ENCODE data around the gene MTM1.

The MTM1 gene
- total RNA-seq, result 46.8 to 50.6 reads per million in 2 donors

DNA sequence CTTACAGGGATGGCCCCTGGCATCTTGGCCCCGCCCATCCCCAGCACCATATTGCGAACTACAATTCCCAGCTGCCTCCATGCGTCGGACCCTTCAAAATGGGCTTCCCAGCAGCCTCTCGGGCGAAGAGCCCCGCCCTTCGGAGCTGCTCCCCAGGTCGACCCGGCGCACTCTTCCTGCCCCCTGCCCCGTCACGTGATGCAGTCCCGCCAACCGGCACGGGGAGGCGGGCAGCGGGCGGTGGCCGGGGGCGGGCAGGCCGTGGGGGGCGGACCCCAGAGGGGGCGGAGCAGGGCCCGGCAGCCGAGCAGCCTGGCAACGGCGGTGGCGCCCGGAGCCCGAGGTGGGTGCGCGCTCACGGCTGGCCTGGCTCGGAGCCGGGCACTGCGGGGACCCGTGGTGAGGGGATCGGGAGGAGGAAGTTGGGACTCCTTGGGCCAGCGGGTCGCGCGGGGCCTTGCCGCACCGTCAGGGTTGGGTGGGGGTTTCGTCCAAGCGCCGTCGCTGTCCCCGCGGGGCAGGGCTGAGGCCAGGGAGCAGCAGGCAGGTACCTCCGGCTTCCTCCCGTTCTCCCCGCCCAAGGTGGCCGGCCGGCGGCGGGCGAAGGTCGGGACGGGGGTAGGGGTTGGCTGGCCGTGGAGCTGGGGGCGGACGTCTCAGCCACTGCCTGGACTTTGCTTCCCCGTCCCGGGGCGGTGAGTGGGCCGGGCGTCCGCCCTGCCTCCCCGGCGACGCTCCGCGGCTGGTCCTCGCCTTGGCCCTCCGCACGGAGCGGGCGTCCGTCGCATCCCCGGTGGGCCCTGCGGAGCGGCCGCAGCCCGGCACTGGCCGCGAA, at the start of gene MTM1:
MTM1 (plus strand) TSS at position 302 of the 835 bp plus-strand sequence. CDS start 23,994 bp downstream, outside the sequence.
- peak; percentile 82 for DNase-seq

GRCh38 chrX:150522494-150522893, 45.9 kb upstream of the MTM1 start:
- DNase-seq, result no peak

DNA sequence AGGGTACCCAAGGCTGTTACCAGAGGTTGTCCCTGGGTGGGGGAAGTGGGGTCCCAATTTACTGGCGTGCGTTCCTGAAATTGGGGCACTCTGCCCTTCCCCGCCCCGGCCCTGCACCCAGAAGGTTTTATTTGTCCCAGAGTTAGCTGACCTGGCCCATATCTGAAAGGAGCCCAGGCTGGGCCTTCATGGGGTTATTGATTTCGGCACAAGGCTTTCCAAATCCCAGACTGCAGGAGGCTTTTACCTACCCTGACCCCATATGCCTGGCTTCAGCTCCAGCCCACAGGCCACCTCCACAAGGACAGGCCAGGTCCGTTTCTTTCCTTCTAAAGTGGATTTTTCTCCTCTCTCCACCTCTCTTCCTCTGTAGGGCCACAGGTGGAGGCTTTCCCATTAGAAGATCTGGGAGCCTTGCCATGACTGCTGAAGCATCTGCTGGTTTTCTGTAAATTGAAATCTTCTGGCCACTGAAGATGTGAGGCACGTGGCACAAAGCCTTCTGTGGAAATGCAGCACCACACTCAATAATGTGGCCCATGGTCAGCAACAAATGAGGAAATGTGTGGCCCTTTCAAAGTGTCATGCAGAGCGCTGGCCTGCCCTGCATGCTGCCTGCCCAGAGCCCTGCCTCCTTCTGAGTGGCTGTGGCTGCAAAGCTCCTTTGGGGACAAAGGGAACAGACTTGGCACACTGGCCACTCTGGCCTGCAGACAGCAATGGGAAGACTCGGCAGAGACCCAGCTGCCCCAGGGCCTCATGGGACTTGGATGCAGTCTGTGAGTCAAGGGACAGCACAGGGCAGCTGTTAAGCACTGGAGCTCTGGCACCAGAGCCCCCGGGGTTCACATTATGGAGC, 43.1 kb upstream of the MTM1 start:
- no peak for DNase-seq

- DNase-seq, result no peak
These were observed 41.7 kb upstream of the MTM1 start for GRCh38 chrX:150526692-150527091.

- no peak for DNase-seq
These were observed 41.3 kb upstream of the MTM1 start for GRCh38 chrX:150527108-150527507.

DNA sequence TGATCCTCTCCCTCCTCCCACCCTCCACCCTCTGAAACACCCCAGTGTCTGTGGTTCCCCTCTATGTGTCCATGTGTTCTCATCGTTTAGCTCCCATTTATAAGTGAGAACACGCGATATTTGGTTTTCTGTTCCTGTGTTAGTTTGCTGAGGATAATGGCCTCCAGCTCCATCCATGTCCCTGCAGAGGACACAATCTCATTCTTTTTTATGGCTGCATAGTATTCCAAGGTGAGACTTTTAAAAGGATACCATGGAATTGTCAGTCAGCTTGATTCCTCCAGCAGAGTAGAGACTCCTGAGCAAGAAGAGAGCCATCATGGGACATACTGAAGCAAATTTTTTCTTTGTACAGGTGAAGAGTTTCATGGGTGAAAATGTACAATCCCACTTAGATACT, 38.8 kb upstream of the MTM1 start:
- no peak for DNase-seq

GRCh38 chrX:150530821-150531220, 37.6 kb upstream of the MTM1 start:
- no peak for DNase-seq

GRCh38 chrX:150531467-150531866, 37.0 kb upstream of the MTM1 start:
- no peak for DNase-seq

DNA sequence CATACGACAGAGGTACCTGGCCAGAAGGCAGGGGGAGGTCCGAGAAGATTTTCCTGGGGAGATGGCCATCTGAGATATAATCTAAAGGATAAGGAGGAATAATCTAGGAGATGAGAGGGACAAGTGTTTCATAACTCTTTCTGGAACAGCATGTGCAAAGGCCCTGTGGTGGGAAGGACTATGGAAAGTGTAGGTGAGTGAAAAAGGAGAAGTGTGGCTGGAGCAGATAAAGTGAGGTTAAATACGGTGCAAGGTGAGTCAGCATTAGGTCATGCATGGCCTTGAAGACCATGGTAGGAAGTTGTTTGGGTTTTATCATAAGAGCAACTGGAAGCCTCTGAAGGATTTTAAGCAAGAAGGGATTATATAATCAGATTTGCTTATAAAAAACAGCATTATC, 34.6 kb upstream of the MTM1 start:
- DNase-seq, result no peak

GRCh38 chrX:150536455-150537116, 31.8 kb upstream of the MTM1 start:
- no peak for DNase-seq

DNA sequence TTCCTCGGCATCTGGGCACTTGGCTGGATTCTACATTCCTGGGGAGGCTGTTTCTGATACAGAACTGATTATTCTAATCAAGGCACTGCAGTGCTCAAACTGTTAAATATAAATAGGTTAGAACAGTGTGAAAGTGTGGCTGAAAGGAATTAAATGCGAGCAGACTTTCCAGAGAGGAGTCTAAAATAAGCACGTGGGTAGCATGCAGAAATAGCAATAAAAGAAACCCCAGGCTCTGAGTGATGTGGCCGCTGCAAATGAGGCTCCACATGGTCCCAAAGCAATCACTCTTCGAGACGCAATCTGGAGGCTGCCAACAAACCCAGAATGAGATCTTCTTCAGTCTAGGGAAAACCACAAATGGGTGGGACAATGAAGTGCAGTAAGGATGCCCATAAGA, 30.6 kb upstream of the MTM1 start:
- DNase-seq, result no peak

- no peak for DNase-seq
These were observed 27.5 kb upstream of the MTM1 start for GRCh38 chrX:150540965-150541364.

GRCh38 chrX:150542846-150543229, 25.6 kb upstream of the MTM1 start:
- no peak for DNase-seq

- DNase-seq, result no peak
These were observed 24.9 kb upstream of the MTM1 start for GRCh38 chrX:150543230-150544155.

DNA sequence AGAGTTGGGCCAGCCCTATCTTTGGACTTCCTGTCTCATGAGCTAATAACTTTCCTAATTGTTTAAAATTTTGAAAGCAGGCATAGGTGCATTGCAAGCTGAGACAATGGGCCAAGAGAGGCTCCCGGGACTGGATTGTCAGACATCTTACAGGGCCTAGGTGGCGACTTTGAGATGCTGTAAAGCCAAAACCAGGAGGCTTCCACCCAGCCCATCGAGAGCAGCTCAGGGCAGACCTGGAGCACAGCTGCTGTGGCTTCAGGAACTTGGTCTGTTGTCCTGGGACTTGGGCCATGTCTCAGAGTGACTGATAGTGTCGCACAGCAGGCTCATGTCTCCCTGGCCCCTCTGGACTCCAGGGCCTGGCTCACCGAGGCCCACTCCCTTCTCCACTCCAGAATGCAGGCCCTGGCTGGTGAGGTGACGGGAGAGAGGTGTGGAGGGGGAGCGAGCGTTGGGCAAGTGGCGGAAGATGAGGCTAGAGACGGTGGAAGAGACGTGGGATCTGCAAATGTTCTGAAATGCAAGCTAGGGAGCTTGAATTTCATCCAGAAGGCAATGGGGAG, 24.1 kb upstream of the MTM1 start:
- DNase-seq, result no peak

DNA sequence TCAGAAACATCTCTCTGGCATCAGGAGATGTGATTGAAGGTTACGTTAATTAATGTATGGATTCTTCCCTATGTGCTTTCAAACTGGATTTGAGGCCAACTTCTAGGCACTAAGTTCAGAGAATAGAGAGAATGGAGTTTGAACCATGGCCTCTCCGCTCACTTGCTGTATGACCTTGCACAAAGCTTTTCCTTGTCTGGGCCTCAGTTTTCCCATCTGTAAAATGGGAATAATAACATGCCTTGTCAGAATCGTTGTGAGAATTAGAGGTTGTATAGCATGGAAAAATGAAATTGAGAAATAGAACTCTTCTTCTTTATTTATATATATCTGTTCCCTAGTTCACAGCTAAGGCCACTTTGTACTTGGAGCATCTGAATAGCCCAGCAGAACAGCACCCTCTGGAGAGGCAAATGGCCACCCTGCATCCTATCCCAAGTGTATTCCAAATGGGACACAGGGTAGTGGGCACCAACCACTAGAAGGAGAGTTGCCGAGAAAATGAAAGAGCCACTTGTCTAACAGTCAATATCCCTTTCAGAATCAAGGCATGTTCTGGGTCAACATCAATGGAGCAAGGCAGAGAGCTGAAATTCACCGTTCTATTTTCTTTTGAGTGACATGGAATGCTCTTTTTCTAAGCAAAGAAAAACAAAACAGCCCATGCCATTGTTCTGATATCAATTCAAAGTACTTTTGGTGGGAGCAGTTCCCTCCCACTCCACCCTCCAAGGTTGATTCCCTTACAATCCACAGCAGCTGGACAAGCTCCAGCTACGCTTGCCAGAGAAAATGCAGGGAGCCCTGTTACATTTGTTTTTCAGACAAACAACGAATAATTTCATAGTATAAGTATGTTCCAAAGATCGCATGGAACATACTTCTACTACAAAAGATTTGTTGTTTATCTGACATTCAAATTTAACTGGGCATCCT, 23.3 kb upstream of the MTM1 start:
- DNase-seq, result no peak

DNA sequence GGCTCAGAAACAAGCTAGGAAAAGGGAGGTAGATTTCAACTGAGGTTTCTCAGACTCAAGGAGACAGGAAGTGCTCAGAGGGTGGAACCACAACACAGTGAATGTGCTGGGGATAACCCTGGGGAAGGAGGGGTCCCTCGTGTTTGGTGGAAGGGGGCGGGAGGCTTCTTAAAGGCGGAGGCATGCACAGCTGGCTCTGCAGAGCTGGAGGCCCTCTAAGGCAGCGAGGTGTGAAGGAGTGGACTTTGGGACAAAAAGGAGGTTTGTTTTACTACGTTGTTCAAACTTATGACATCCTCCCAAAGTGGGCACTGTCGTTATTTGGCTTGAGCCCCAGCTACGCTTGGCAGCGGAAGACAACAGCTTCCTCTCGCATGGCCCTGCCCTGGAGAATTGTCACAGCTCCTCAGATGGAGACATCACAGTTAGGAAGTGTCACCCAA, 21.7 kb upstream of the MTM1 start:
- DNase-seq, result peak; percentile 26

GRCh38 chrX:150547375-150548115, 20.9 kb upstream of the MTM1 start:
- DNase-seq, result no peak

GRCh38 chrX:150548251-150548650, 20.2 kb upstream of the MTM1 start:
- no peak for DNase-seq

DNA sequence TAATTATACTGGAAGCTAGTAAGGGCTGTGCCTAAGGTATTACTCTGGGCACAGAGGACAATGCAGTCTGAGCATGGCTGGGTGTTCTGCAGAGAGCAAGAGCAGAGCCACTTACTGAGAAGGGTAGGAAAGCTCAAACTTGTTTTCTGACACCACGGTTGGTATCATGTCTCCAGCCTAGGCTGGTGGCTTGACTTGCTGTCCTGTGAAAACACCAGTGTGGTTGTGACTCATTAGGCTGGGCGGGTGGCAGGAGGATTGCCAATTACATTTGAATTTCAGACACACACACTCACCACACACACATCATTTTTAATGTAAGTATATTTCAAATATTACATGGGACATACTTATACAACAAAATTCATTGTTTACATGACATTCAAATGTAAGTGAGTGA, 19.7 kb upstream of the MTM1 start:
- DNase-seq, result no peak

Measured in T-helper 9 cell (primary cell).